Thyroid gland (tissue), 4 donors: ENCODE results near the gene PTPN23. TPM values are rescaled to one million over a fixed set of nuclear protein-coding genes. Genes with fewer than 3 reads are reported as not detected.

Source experiments
- DNase-seq, 2 donors: peaks; one replicate each; pipeline ENCODE4 v3.0.0-alpha.2; 2019
- H3K27ac ChIP-seq, 3 donors: fragments of 200-600 bp; sonication (generic); 1 replicate in 2 of 3; 2 replicates in 1 of 3; pipeline ENCODE4 v1.5.1; 2016 to 2019; ENCODE audit warnings: mild to moderate bottlenecking in 1 of 3, moderate library complexity in 1 of 3
- H3K27me3 ChIP-seq: fragments of 200-600 bp; sonication (generic); one replicate; pipeline ENCODE4 v1.5.1; 2019
- H3K36me3 ChIP-seq, 2 donors: fragments of 200-600 bp; sonication (generic); one replicate each; pipeline ENCODE4 v1.5.1; 2016 to 2019
- H3K4me1 ChIP-seq, 2 donors: fragments of 200-600 bp; sonication (generic); one replicate each; pipeline ENCODE4 v1.5.1; 2017 to 2019
- H3K4me3 ChIP-seq, 3 donors: fragments of 200-600 bp; sonication (generic); replicated peaks in 1 of 3; 1 replicate in 2 of 3; 2 replicates in 1 of 3; pipeline ENCODE4 v1.5.1; 2016; ENCODE audit warnings: mild to moderate bottlenecking in 1 of 3
- H3K9me3 ChIP-seq: fragments of 200-600 bp; sonication (generic); one replicate; pipeline ENCODE4 v1.5.1; 2017
- POLR2A ChIP-seq, 2 donors: fragments of 450-650 bp; IDR thresholded peaks; one replicate each; pipeline ENCODE4 v1.6.1; 2017; ENCODE audit warnings: antibody characterized with exemption in 2 of 2, mild to moderate bottlenecking in 2 of 2, moderate library complexity in 1 of 2
- WGBS, 2 donors: methylation state at CpG; one replicate each; pipeline ENCODE4 v1.1.5; 2017; 5-methylcytosine and 5-hydroxymethylcytosine counted together
- intact Hi-C: fragments of 100-400 bp; cut with DNase I; formaldehyde crosslinking; loops from one replicate; pipeline ENCODE4 v1.15.1; 2023
- total RNA-seq, 4 donors: library from RNA; depleted of rRNA; stranded (reverse); fragments of >200 nt; gene quantifications; one replicate each; pipeline ENCODE4 v1.2.3, GENCODE V29; 2016
- TF ChIP-seq, protein P1 (sequence below), 6 experiments: fragments of 200-600 bp in 3 of 6; fragments of 450-650 bp in 3 of 6; sonication (generic) in 3 of 6; IDR thresholded peaks; one replicate each; pipeline ENCODE4 v1.5.1; 2016 to 2019; ENCODE audit warnings: antibody characterized with exemption in 6 of 6, mild to moderate bottlenecking in 2 of 6, inconsistent platforms in 1 of 6, moderate library complexity in 1 of 6

The PTPN23 gene
- total RNA-seq, 4 donors from 2014 or later, result 20.2 to 40.1 (median 32.1) TPM

DNA sequence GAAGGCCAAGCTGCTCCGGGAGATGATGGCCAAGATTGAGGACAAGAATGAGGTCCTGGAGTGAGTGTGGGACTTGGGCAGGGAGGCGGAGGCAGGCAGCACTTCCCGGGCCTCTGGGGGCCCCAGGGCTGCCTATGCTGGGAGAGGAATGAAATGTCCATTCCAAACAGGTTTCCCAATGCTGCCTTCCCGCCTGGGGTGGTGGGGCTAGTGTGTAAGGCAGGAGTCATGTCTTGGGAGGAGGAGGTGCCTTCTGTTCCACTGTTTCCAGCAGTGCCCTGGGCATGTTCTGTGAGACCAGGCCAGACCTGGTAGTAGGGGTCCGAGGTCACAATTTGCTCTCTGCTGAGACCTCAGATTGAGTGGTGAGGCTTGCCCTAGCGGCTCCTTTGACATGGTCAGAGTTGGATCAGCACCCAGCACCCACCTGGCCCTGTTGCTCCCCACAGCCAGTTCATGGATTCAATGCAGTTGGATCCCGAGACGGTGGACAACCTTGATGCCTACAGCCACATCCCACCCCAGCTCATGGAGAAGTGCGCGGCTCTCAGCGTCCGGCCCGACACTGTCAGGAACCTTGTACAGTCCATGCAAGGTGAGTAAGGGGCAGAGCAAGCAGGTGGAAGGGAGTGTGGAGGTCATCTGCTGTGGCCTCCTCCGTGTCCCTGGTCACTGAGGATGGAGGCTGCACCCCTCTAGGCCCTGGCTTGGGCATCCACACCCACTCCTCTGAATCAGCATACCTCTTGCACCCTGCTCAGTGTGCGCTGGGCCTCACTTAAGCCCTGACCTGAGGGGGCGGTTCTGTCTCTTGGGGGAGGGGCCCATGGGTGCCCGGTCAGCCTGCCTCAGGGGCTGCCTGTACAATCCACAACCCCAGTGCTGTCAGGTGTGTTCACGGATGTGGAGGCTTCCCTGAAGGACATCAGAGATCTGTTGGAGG lies 27.3 kb downstream of the PTPN23 start:
- Histone ChIP-seq H3K27me3 (no peaks in the 10 kb centered on the region), H3K4me3 (no peak overlapping the region), H3K27ac (no peak overlapping the region), H3K4me1 (peaks cover 11 to 17% of the 10 kb centered on the region in 2 donors), H3K9me3 (no peaks in the 10 kb centered on the region), H3K36me3 (peaks cover 53 to 62% of the 10 kb centered on the region in 2 donors)
- no peak for TF ChIP-seq POLR2A (IDR thresholded peaks at IDR 0.05)
- TF ChIP-seq, protein P1, sequence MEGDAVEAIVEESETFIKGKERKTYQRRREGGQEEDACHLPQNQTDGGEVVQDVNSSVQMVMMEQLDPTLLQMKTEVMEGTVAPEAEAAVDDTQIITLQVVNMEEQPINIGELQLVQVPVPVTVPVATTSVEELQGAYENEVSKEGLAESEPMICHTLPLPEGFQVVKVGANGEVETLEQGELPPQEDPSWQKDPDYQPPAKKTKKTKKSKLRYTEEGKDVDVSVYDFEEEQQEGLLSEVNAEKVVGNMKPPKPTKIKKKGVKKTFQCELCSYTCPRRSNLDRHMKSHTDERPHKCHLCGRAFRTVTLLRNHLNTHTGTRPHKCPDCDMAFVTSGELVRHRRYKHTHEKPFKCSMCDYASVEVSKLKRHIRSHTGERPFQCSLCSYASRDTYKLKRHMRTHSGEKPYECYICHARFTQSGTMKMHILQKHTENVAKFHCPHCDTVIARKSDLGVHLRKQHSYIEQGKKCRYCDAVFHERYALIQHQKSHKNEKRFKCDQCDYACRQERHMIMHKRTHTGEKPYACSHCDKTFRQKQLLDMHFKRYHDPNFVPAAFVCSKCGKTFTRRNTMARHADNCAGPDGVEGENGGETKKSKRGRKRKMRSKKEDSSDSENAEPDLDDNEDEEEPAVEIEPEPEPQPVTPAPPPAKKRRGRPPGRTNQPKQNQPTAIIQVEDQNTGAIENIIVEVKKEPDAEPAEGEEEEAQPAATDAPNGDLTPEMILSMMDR (IDR thresholded peaks at IDR 0.05), result no peak
- intact Hi-C loops, result no loop called here
- no peak for DNase-seq
- WGBS, 2 donors, result 92 to 94% methylated on average over 10 to 16 of the region's 18 CpGs

DNA sequence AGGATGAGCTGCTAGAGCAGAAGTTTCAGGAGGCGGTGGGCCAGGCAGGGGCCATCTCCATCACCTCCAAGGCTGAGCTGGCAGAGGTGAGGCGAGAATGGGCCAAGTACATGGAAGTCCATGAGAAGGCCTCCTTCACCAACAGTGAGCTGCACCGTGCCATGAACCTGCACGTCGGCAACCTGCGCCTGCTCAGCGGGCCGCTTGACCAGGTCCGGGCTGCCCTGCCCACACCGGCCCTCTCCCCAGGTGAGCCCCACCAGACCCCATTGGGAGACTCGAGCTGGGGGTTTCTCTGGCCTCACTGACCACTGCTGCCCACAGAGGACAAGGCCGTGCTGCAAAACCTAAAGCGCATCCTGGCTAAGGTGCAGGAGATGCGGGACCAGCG lies 28.0 kb downstream of the PTPN23 start:
- Histone ChIP-seq H3K27me3 (no peaks in the 10 kb centered on the region), H3K27ac (no peak overlapping the region), H3K36me3 (peaks cover 58 to 67% of the 10 kb centered on the region in 2 donors), H3K9me3 (no peaks in the 10 kb centered on the region), H3K4me1 (peaks cover 11 to 17% of the 10 kb centered on the region in 2 donors), H3K4me3 (no peak overlapping the region)
- intact Hi-C loops, result no loop called here
- TF ChIP-seq POLR2A (IDR thresholded peaks at IDR 0.05), result no peak
- TF ChIP-seq, protein P1 (IDR thresholded peaks at IDR 0.05), result no peak
- no peak for DNase-seq
- 92 to 96% methylated on average over 11 to 15 of the region's 15 CpGs for WGBS, 2 donors

DNA sequence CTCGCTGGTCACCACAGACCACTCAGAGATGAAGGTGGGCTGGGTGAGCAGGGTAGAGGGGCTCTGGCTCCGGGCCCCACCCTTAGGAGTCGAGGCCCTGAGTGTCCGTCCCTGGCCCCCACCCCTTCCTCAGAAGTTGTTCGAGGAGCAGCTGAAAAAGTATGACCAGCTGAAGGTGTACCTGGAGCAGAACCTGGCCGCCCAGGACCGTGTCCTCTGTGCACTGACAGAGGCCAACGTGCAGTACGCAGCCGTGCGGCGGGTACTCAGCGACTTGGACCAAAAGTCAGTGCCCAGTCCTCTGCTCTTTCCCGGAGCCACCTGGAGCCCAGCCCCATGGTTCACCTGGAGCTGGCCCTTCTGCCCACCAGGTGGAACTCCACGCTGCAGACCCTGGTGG lies 28.5 kb downstream of the PTPN23 start:
- 92 to 94% methylated on average over 9 to 13 of the region's 15 CpGs for WGBS, 2 donors
- H3K9me3 ChIP-seq, result no peaks in the 10 kb centered on the region
- H3K27ac ChIP-seq, result no peak overlapping the region
- H3K27me3 ChIP-seq, result no peaks in the 10 kb centered on the region
- H3K36me3 ChIP-seq, result peaks cover 63 to 72% of the 10 kb centered on the region in 2 donors
- no peak for TF ChIP-seq POLR2A (IDR thresholded peaks at IDR 0.05)
- TF ChIP-seq, protein P1 (IDR thresholded peaks at IDR 0.05), result no peak
- H3K4me1 ChIP-seq, result peaks cover 11 to 13% of the 10 kb centered on the region in 2 donors
- H3K4me3 ChIP-seq, result no peak overlapping the region
- intact Hi-C loops, result no loop called here
- DNase-seq, result no peak

DNA sequence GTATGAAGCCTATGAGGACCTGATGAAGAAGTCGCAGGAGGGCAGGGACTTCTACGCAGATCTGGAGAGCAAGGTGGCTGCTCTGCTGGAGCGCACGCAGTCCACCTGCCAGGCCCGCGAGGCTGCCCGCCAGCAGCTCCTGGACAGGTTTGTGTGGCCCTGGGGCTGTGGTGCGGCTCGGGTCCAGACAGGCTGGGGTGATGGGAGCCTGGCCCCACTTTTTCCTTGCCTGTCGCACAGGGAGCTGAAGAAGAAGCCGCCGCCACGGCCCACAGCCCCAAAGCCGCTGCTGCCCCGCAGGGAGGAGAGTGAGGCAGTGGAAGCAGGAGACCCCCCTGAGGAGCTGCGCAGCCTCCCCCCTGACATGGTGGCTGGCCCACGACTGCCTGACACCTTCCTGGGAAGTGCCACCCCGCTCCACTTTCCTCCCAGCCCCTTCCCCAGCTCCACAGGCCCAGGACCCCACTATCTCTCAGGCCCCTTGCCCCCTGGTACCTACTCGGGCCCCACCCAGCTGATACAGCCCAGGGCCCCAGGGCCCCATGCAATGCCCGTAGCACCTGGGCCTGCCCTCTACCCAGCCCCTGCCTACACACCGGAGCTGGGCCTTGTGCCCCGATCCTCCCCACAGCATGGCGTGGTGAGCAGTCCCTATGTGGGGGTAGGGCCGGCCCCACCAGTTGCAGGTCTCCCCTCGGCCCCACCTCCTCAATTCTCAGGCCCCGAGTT lies 29.0 kb downstream of the PTPN23 start:
- intact Hi-C loops, result no loop called here
- WGBS, 2 donors, result 94 to 95% methylated on average over 15 to 17 of the region's 26 CpGs
- Histone ChIP-seq H3K9me3 (no peaks in the 10 kb centered on the region), H3K27ac (no peak overlapping the region), H3K4me3 (no peak overlapping the region), H3K4me1 (peaks cover 5 to 7% of the 10 kb centered on the region in 2 donors), H3K36me3 (peaks cover 67 to 74% of the 10 kb centered on the region in 2 donors), H3K27me3 (no peaks in the 10 kb centered on the region)
- TF ChIP-seq, protein P1 (IDR thresholded peaks at IDR 0.05), result no peak
- no peak for TF ChIP-seq POLR2A (IDR thresholded peaks at IDR 0.05)
- no peak for DNase-seq

DNA sequence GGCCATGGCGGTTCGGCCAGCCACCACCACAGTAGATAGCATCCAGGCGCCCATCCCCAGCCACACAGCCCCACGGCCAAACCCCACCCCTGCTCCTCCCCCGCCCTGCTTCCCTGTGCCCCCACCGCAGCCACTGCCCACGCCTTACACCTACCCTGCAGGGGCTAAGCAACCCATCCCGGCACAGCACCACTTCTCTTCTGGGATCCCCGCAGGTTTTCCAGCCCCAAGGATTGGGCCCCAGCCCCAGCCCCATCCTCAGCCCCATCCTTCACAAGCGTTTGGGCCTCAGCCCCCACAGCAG lies 29.5 kb downstream of the PTPN23 start:
- intact Hi-C loops, result no loop called here
- Histone ChIP-seq H3K9me3 (no peaks in the 10 kb centered on the region), H3K36me3 (peaks cover 69 to 74% of the 10 kb centered on the region in 2 donors), H3K4me3 (no peak overlapping the region), H3K27me3 (no peaks in the 10 kb centered on the region), H3K4me1 (peaks cover 0 to 2% of the 10 kb centered on the region in 2 donors), H3K27ac (no peak overlapping the region)
- WGBS, 2 donors, result 86 to 87% methylated on average over 8 to 10 of the region's 10 CpGs
- no peak for TF ChIP-seq POLR2A (IDR thresholded peaks at IDR 0.05)
- no peak for DNase-seq
